Right atrium auricular region (tissue), 2 donors: ENCODE results near the gene TMEM150B. TPM values are rescaled to one million over a fixed set of nuclear protein-coding genes. Genes with fewer than 3 reads are reported as not detected.
"Not testable (repeated sequence)": the region's sequence is repeated elsewhere in the genome, so short reads cannot be mapped to it uniquely, and the experiment has no call there.

Source experiments
- DNase-seq: peaks from one replicate; pipeline ENCODE4 v3.0.0-alpha.2; 2019; ENCODE audit warnings: low spot score
- H3K27ac ChIP-seq, 2 donors: fragments of 200-600 bp; sonication (generic); 1 replicate in 1 of 2; 2 replicates in 1 of 2; pipeline ENCODE4 v1.5.1; 2016 to 2019
- H3K27me3 ChIP-seq, 2 donors: fragments of 200-600 bp; sonication (generic); one replicate each; pipeline versions ENCODE4 v1.5.1 to v1.6.0; 2017 to 2019
- H3K36me3 ChIP-seq: fragments of 200-600 bp; sonication (generic); one replicate; pipeline ENCODE4 v1.5.1; 2016
- H3K4me1 ChIP-seq, 2 donors: fragments of 200-600 bp; sonication (generic); one replicate each; pipeline versions ENCODE4 v1.5.1 to v1.6.0; 2017 to 2019
- H3K4me3 ChIP-seq, 2 donors: fragments of 200-600 bp; sonication (generic); 1 replicate in 1 of 2; 2 replicates in 1 of 2; pipeline ENCODE4 v1.5.1; 2017 to 2019; ENCODE audit warnings: mild to moderate bottlenecking in 1 of 2, moderate library complexity in 1 of 2
- H3K9me3 ChIP-seq, 2 donors: fragments of 200-600 bp; sonication (generic); one replicate each; pipeline ENCODE4 v1.5.1; 2019
- total RNA-seq, 2 donors: library from RNA; depleted of rRNA; stranded (reverse); fragments of >200 nt; gene quantifications; one replicate each; pipeline ENCODE4 v1.1.0, GENCODE V29; 2016
- TF ChIP-seq, protein P1 (sequence below), 2 donors: fragments of 200-600 bp; sonication (generic); IDR thresholded peaks; one replicate each; pipeline ENCODE4 v1.5.1; 2019; ENCODE audit warnings: antibody characterized with exemption in 2 of 2

TMEM150B gene
- total RNA-seq, 2 donors from 2014 or later = 3.3 TPM; not detected in 1

DNA sequence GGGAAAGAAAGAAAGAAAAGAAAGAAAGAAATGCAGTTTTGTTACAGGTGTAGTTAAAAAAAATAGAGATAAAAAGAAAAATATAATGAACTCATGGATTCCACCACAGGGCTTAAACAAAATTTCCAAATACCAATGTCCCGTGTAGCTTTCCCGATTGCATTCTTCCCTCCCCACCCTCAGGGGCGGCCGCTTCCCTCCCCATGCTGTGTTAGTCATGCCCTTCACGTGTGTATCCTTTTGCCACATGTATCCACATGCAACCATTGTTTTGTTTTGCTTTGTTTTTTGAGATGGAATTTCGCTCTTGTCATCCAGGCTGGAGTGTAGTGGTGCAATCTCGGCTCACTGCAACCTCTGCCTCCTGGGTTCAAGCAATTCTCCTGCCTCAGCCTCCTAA is 11.0 kb upstream of the TMEM150B start:
- H3K4me3 ChIP-seq = no peak overlapping the region
- peaks cover 0 to 21% of the 10 kb centered on the region in 2 donors for H3K4me1 ChIP-seq
- no peaks in the 10 kb centered on the region for H3K36me3 ChIP-seq
- no peaks in the 10 kb centered on the region for H3K27me3 ChIP-seq
- no peak for DNase-seq
- TF ChIP-seq, protein P1, sequence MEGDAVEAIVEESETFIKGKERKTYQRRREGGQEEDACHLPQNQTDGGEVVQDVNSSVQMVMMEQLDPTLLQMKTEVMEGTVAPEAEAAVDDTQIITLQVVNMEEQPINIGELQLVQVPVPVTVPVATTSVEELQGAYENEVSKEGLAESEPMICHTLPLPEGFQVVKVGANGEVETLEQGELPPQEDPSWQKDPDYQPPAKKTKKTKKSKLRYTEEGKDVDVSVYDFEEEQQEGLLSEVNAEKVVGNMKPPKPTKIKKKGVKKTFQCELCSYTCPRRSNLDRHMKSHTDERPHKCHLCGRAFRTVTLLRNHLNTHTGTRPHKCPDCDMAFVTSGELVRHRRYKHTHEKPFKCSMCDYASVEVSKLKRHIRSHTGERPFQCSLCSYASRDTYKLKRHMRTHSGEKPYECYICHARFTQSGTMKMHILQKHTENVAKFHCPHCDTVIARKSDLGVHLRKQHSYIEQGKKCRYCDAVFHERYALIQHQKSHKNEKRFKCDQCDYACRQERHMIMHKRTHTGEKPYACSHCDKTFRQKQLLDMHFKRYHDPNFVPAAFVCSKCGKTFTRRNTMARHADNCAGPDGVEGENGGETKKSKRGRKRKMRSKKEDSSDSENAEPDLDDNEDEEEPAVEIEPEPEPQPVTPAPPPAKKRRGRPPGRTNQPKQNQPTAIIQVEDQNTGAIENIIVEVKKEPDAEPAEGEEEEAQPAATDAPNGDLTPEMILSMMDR (IDR thresholded peaks at IDR 0.05) = no peak
- no peak overlapping the region for H3K27ac ChIP-seq
- no peaks in the 10 kb centered on the region for H3K9me3 ChIP-seq

DNA sequence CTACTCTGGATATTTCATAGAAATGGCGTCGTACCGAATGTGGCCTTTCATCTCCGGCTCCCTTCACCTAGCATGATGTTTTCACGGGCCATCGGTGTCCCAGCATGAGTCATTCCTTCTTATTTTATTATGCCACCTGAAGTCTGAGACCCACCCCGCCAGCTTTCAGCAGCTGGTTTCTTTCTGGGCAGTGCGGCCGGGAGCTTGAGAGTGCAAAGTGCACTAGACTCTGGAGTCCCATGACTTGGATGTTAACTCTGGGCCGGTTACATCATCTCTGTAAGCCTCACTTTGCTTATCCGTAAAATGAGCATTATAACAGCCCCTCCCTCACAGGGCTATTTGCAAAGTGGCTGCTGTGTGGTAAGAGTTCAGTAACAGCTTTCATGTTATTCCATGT is 8.7 kb upstream of the TMEM150B start:
- no peak overlapping the region for H3K27ac ChIP-seq
- H3K9me3 ChIP-seq = no peaks in the 10 kb centered on the region
- no peaks in the 10 kb centered on the region for H3K27me3 ChIP-seq
- no peak for DNase-seq
- TF ChIP-seq, protein P1 (IDR thresholded peaks at IDR 0.05) = no peak
- H3K36me3 ChIP-seq = no peaks in the 10 kb centered on the region
- H3K4me1 ChIP-seq = peaks cover 0 to 8% of the 10 kb centered on the region in 2 donors
- H3K4me3 ChIP-seq = no peak overlapping the region

GRCh38 chr19:55329791-55330190 is 4.7 kb upstream of the TMEM150B start:
- not testable (repeated sequence) for H3K4me3 ChIP-seq, H3K27me3 ChIP-seq, H3K36me3 ChIP-seq, H3K9me3 ChIP-seq, DNase-seq, H3K4me1 ChIP-seq, H3K27ac ChIP-seq

GRCh38 chr19:55328774-55329318 is 3.7 kb upstream of the TMEM150B start:
- H3K4me3 ChIP-seq, H3K4me1 ChIP-seq, H3K27ac ChIP-seq, H3K27me3 ChIP-seq, H3K9me3 ChIP-seq, H3K36me3 ChIP-seq, DNase-seq: not testable (repeated sequence)

DNA sequence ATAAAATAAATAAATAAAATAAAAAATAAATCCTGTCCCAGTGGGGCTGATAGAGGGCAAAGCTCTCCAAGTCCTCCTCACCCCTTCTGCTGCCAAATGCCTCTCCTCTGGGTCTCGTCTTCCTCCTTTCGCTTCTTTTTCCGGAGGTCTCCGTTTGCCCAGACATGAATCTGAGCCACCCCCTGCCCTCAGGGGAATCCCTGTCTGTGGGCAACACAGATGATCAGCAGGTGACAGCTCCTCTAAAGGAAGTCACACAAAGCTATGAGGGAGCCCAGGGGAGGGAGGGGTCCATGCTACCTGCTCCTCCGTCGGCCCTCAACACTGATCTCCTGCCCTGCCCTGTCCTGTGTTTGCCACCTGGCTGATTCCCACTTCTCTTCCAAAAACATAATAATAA is 479 bp downstream of the TMEM150B start:
- peak overlapping the region in 1 of 2 donors; percentile 13 for H3K27ac ChIP-seq
- no peaks in the 10 kb centered on the region for H3K4me1 ChIP-seq
- H3K4me3 ChIP-seq = no peak overlapping the region
- DNase-seq = no peak
- TF ChIP-seq, protein P1 (IDR thresholded peaks at IDR 0.05) = no peak
- no peaks in the 10 kb centered on the region for H3K27me3 ChIP-seq
- H3K9me3 ChIP-seq = no peaks in the 10 kb centered on the region
- H3K36me3 ChIP-seq = no peaks in the 10 kb centered on the region

GRCh38 chr19:55322204-55322885 is 2.8 kb downstream of the TMEM150B start:
- no peaks in the 10 kb centered on the region for H3K36me3 ChIP-seq
- TF ChIP-seq, protein P1 (IDR thresholded peaks at IDR 0.05) = no peak
- no peaks in the 10 kb centered on the region for H3K4me1 ChIP-seq
- H3K27me3 ChIP-seq = no peaks in the 10 kb centered on the region
- DNase-seq = no peak
- no peak overlapping the region for H3K4me3 ChIP-seq
- no peaks in the 10 kb centered on the region for H3K9me3 ChIP-seq
- no peak overlapping the region for H3K27ac ChIP-seq
